Activated naive CD4-positive, alpha-beta T cell treated with anti-CD3 and anti-CD28 coated beads, Interleukin-2, amount 50 U/mL, for 72 hours (primary cell): ENCODE measurements around the gene BICC1. TPM values are rescaled to one million over a fixed set of nuclear protein-coding genes. Genes with fewer than 3 reads are reported as not detected.

ENCODE experiments used
- ATAC-seq, 2 donors: fragments of 150-1000 bp; cut with Tn5 transposase; 2 replicates each; pipeline ENCODE4 v1.10.0; 2021; ENCODE audit warnings: mild to moderate bottlenecking in 2 of 2, moderate library complexity in 2 of 2
- DNase-seq, 2 donors: peaks; one replicate each; pipeline ENCODE4 v3.0.0; 2021 to 2022; ENCODE audit warnings: low spot score in 2 of 2
- H3K27ac Mint-ChIP-seq, 2 donors: one replicate each; pipeline ENCODE4 v1.8.0; 2022; ENCODE audit warnings: mild to moderate bottlenecking in 2 of 2, mixed read lengths in 2 of 2
- H3K36me3 Mint-ChIP-seq, 2 donors: one replicate each; pipeline ENCODE4 v1.8.0; 2022; ENCODE audit warnings: mixed read lengths in 2 of 2
- H3K9me3 Mint-ChIP-seq, 2 donors: one replicate each; pipeline ENCODE4 v1.8.0; 2022; ENCODE audit warnings: mixed read lengths in 2 of 2
- total RNA-seq, 2 donors: library from RNA; stranded (reverse); gene quantifications; one replicate each; pipeline ENCODE4 v1.2.3, GENCODE V29; 2022

Gene BICC1
- total RNA-seq, 2 donors from 2014 or later = 0.10 TPM; not detected in 1

DNA sequence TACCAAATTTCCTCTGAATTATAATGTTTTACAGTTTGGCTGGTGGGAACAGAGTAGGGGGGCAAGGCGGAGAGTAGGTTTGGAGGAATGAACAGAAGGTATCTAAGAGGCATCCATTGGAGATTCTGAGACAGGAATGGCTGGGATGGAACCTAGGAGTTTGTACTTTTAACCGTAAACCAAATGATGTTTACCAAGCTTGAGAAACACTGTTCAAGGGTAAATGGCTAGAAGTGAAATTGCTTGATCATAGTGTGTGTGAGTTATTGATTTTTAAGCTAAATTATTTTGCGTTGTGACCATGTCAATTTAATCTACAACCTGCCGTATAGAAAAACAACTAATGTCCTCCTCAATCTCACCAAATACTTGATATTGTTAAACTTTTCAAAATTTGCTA, 357.4 kb downstream of the BICC1 start:
- DNase-seq (no peak), ATAC-seq (no peak)
- Mint-ChIP-seq H3K36me3 (peaks cover 0 to 7% of the 10 kb centered on the region in 2 donors), H3K27ac (no peak overlapping the region), H3K9me3 (peaks cover 5% of the 10 kb centered on the region in 2 donors)

DNA sequence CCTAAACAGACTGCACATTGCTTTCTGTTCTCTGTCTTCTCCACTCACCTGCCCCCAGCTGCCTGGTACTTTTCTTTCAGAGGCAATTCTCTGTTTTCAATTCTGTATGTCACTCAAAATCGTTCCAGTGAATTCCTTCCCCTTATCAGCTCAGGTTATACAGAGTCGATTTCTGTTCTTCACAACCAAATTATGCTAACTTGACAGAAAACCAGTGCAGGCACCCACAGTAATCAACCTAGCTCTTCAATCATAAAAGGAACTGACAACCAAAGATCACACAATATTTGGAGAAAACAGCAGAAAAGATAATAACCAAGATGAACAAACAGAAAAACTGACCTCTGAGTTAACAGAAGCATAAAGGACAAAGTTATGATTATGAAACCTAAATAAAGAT, 360.5 kb downstream of the BICC1 start:
- ATAC-seq (no peak), DNase-seq (no peak)
- Mint-ChIP-seq H3K36me3 (no peaks in the 10 kb centered on the region), H3K9me3 (peaks cover 0 to 3% of the 10 kb centered on the region in 2 donors), H3K27ac (no peak overlapping the region)

Other genes with a start within 250 kb of the BICC1 start
- 10 to 100 TPM in 1 of 2 donors, 1 to 10 TPM in 1; 5.7 to 10.1 TPM for gene IPMK, start 245.0 kb upstream of the BICC1 start, total RNA-seq
- gene CISD1, start 243.7 kb upstream of the BICC1 start, total RNA-seq = 10 to 100 TPM; 38.1 to 63.2 TPM
- gene UBE2D1, start 177.9 kb upstream of the BICC1 start, total RNA-seq = 1 to 10 TPM; 7.6 to 9.7 TPM
- gene TFAM, start 127.5 kb upstream of the BICC1 start, total RNA-seq = 10 to 100 TPM; 74.8 to 84.7 TPM